Measurements from ENCODE around the gene SAMM50.

The SAMM50 gene

GRCh38 chr22:43955883-43956782, 891 bp downstream of the SAMM50 start:
- Histone ChIP-seq H2AFZ (ENCODE audit: low read length) (peak overlapping the region; percentile 69), H3F3A (ENCODE audit: insufficient read depth, low read length) (no peaks in the 10 kb centered on the region; the same call in 1 of the 2 replicates), H3K36me3 (replicated peaks; ENCODE audit: insufficient read depth, low read length) (no peaks in the 10 kb centered on the region), H4K20me1 (ENCODE audit: insufficient read depth, low read length) (no peaks in the 10 kb centered on the region), H3K9me2 (replicated peaks; ENCODE audit: insufficient read depth, low read length) (no peaks in the 10 kb centered on the region), H3K4me2 (ENCODE audit: low read depth, low read length) (peak overlapping the region; percentile 74), H3K27ac (ENCODE audit: low read length) (no peak overlapping the region; the same call in 1 of the 2 replicates), H3K79me2 (ENCODE audit: low read length) (peaks cover 37% of the 10 kb centered on the region), H3K27me3 (replicated peaks; ENCODE audit: insufficient read depth, low read length) (peaks cover 9% of the 10 kb centered on the region; the same call in 1 of the 2 replicates), H3K4me1 (ENCODE audit: low read length) (peaks cover 5% of the 10 kb centered on the region; the same call in 1 of the 2 replicates), H3K4me3 (ENCODE audit: low read length) (peak overlapping the region; percentile 95), H3K9me3 (replicated peaks; ENCODE audit: insufficient read depth, low read length) (no peaks in the 10 kb centered on the region), H3K9ac (ENCODE audit: low read length) (peak overlapping the region; percentile 77; the same call in 1 of the 2 replicates)
- peak; percentile 18 for DNase-seq
- TF ChIP-seq EZH2phosphoT487 (IDR thresholded peaks at IDR 0.05; ENCODE audit: low read length) (no peak), EZH2 (optimal IDR thresholded peaks at IDR 0.05; ENCODE audit: low read depth, low read length) (no peak), CTCF (IDR thresholded peaks at IDR 0.05; ENCODE audit: low read length) (no peak)

- Histone ChIP-seq H3K36me3 (replicated peaks; ENCODE audit: insufficient read depth, low read length) (no peaks in the 10 kb centered on the region), H4K20me1 (ENCODE audit: insufficient read depth, low read length) (no peaks in the 10 kb centered on the region), H3K9me2 (replicated peaks; ENCODE audit: insufficient read depth, low read length) (no peaks in the 10 kb centered on the region), H2AFZ (ENCODE audit: low read length) (no peak overlapping the region), H3K79me2 (ENCODE audit: low read length) (peaks cover 37% of the 10 kb centered on the region), H3K9me3 (replicated peaks; ENCODE audit: insufficient read depth, low read length) (no peaks in the 10 kb centered on the region), H3K9ac (ENCODE audit: low read length) (no peak overlapping the region), H3K27ac (ENCODE audit: low read length) (no peak overlapping the region), H3K4me2 (ENCODE audit: low read depth, low read length) (peak overlapping the region; percentile 74; the same call in 1 of the 2 replicates), H3K27me3 (replicated peaks; ENCODE audit: insufficient read depth, low read length) (0 out of 2 replicates have a peak, but pooled peaks cover 9% of the 10 kb centered on the region), H3K4me1 (ENCODE audit: low read length) (peaks cover 5% of the 10 kb centered on the region; the same call in 1 of the 2 replicates), H3K4me3 (ENCODE audit: low read length) (no peak overlapping the region), H3F3A (ENCODE audit: insufficient read depth, low read length) (no peaks in the 10 kb centered on the region; the same call in 1 of the 2 replicates)
- TF ChIP-seq EZH2 (optimal IDR thresholded peaks at IDR 0.05; ENCODE audit: low read depth, low read length) (no peak), EZH2phosphoT487 (IDR thresholded peaks at IDR 0.05; ENCODE audit: low read length) (no peak), CTCF (IDR thresholded peaks at IDR 0.05; ENCODE audit: low read length) (no peak)
- no peak for DNase-seq
Observed at GRCh38 chr22:43956805-43957463, 1.7 kb downstream of the SAMM50 start.

GRCh38 chr22:43957871-43958270, 2.6 kb downstream of the SAMM50 start:
- no peak for DNase-seq
- Histone ChIP-seq H3K27me3 (replicated peaks; ENCODE audit: insufficient read depth, low read length) (0 out of 2 replicates have a peak, but pooled peaks cover 4% of the 10 kb centered on the region), H3K4me2 (ENCODE audit: low read depth, low read length) (no peak overlapping the region), H3K36me3 (replicated peaks; ENCODE audit: insufficient read depth, low read length) (no peaks in the 10 kb centered on the region), H3K79me2 (ENCODE audit: low read length) (peaks cover 37% of the 10 kb centered on the region), H4K20me1 (ENCODE audit: insufficient read depth, low read length) (no peaks in the 10 kb centered on the region), H3K9ac (ENCODE audit: low read length) (no peak overlapping the region), H3K9me3 (replicated peaks; ENCODE audit: insufficient read depth, low read length) (no peaks in the 10 kb centered on the region), H3F3A (ENCODE audit: insufficient read depth, low read length) (no peaks in the 10 kb centered on the region; the same call in 1 of the 2 replicates), H3K9me2 (replicated peaks; ENCODE audit: insufficient read depth, low read length) (no peaks in the 10 kb centered on the region), H2AFZ (ENCODE audit: low read length) (no peak overlapping the region), H3K4me3 (ENCODE audit: low read length) (no peak overlapping the region), H3K4me1 (ENCODE audit: low read length) (peaks cover 5% of the 10 kb centered on the region; the same call in 1 of the 2 replicates), H3K27ac (ENCODE audit: low read length) (no peak overlapping the region)
- TF ChIP-seq EZH2 (optimal IDR thresholded peaks at IDR 0.05; ENCODE audit: low read depth, low read length) (no peak), EZH2phosphoT487 (IDR thresholded peaks at IDR 0.05; ENCODE audit: low read length) (no peak), CTCF (IDR thresholded peaks at IDR 0.05; ENCODE audit: low read length) (no peak)
